Measurements from ENCODE around the gene BAK1. TPM values are rescaled to one million over a fixed set of nuclear protein-coding genes. Genes with fewer than 3 reads are reported as not detected.

BAK1 gene
- total RNA-seq, 4 donors from 2014 or later, result 4.2 to 15.1 (median 6.8) TPM

GRCh38 chr6:33576668-33577067 is 3.4 kb downstream of the BAK1 start:
- TF ChIP-seq, protein P1, sequence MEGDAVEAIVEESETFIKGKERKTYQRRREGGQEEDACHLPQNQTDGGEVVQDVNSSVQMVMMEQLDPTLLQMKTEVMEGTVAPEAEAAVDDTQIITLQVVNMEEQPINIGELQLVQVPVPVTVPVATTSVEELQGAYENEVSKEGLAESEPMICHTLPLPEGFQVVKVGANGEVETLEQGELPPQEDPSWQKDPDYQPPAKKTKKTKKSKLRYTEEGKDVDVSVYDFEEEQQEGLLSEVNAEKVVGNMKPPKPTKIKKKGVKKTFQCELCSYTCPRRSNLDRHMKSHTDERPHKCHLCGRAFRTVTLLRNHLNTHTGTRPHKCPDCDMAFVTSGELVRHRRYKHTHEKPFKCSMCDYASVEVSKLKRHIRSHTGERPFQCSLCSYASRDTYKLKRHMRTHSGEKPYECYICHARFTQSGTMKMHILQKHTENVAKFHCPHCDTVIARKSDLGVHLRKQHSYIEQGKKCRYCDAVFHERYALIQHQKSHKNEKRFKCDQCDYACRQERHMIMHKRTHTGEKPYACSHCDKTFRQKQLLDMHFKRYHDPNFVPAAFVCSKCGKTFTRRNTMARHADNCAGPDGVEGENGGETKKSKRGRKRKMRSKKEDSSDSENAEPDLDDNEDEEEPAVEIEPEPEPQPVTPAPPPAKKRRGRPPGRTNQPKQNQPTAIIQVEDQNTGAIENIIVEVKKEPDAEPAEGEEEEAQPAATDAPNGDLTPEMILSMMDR (IDR thresholded peaks at IDR 0.05; ENCODE audit: low read depth), result no peak

GRCh38 chr6:33575211-33575610 is 4.9 kb downstream of the BAK1 start:
- TF ChIP-seq, protein P1 (IDR thresholded peaks at IDR 0.05; ENCODE audit: low read depth), result no peak

DNA sequence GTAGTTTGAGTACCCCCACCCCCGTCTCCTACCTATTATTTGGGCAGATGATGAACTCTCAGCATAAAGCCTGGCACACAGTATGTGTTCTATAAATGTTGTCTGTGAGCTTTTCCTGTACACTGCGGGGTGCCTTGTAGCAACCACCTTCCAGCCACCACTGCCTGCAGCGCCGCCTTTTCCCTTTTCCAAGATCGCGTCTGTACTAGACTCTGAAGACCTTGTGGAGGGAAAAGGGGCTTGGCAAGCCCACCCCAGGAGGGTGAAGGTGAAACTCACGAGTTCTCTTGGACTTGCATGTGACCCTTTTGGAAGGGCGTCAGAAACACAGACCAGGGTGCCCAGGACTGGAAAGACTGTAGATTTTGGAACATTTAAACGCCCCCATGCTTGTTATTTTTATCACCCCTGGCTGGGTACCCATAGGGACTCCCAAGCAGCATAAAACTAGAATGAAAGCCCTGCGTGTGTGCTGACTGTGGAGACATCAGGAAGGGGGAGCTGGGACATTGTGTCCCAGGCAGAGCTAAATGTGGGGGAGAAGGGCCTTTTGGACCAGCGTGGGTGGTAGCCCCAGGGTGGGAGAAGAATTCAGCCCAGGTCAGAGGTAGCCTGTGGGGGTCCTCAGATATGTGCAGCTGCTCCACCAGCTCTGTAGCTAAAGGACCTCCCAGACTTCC is 8.3 kb downstream of the BAK1 start:
- TF ChIP-seq, protein P1 (IDR thresholded peaks at IDR 0.05; ENCODE audit: low read depth), result no peak

DNA sequence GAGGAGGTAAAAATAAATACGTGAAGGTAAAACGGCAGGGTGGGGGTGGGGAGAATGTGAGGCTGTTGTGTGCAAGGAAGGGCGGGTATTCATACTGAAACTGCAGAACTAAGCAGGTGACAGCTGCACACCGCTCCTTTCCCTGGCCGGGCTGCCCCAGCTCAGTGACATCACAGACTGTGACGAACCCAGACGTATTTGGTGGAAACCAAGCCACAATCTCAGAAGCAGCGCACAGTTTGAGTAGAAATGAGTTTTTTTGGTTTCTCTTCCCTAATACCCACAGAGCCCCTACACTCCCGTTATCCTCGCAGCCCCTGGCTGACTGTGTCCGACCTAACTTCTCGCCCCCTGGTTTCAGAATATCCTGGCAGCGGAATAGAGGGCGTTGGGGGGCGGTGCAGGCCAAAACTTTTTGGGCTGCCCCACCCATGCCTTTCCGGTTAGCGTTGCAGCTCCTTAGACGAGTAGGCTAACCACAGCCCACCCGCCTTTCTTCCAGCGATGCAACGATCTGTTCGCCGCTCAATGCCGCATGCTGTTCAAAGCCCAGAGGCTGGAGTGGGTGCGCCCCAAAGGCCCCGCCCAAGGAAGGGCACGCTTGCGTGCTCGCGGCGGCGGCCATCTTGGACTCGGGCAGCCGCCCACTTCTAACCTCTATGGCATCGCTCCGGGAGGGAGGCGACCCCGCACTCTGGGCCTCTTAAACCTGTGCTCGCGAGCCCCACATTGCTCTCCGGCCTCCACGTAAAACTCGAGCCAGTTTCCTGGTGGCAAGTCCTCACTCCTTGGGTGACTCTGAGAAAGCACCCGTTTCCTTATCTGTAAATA is 9.1 kb downstream of the BAK1 start:
- TF ChIP-seq, protein P1 (IDR thresholded peaks at IDR 0.05; ENCODE audit: low read depth), result no peak

GRCh38 chr6:33568826-33569570 is 11.1 kb downstream of the BAK1 start:
- TF ChIP-seq, protein P1 (IDR thresholded peaks at IDR 0.05; ENCODE audit: low read depth), result no peak

DNA sequence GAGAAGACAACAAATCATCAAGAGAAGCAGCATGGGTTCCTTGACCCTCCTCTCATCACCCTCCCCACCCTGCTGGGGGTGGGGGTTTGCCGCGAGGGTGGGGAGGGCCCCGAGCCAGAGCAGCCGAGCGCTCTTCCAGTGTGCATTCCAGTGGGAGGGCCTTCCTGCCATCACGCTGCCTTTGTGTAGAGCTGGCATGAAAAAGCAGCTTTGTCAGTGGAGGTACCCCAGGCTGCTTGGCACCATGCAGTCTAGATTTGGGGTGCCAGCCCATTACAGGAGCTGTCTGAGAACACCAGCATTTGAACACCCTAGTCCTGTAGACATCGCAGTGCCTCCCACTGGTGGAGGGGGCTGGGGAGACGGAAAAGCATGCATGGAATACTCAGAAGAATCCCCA is 12.2 kb downstream of the BAK1 start:
- TF ChIP-seq, protein P1 (IDR thresholded peaks at IDR 0.05; ENCODE audit: low read depth), result no peak
